ENCODE measurements around the gene RALGAPA2.

DNA sequence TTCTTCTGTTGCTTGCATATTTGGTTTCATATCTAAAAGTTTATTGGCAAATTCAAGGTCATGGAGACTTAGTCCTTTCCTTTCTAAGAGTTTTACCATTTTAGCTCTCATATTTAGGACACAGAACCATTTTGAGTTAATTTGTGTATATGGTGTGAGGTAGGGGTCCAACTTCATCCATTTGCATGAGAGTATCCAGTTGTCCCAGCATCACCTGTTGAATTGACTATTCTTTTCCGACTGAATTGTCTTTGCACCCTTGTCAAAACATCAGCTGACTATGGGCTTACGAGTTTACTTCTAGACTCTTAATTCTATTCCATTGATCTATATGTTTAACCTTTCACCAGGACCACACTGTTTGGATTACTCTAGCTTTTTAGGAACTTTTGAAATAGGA is 157.5 kb downstream of the RALGAPA2 start:
- TF ChIP-seq ZFX (IDR thresholded peaks at IDR 0.05), result no peak
- TF ChIP-seq, protein P1, sequence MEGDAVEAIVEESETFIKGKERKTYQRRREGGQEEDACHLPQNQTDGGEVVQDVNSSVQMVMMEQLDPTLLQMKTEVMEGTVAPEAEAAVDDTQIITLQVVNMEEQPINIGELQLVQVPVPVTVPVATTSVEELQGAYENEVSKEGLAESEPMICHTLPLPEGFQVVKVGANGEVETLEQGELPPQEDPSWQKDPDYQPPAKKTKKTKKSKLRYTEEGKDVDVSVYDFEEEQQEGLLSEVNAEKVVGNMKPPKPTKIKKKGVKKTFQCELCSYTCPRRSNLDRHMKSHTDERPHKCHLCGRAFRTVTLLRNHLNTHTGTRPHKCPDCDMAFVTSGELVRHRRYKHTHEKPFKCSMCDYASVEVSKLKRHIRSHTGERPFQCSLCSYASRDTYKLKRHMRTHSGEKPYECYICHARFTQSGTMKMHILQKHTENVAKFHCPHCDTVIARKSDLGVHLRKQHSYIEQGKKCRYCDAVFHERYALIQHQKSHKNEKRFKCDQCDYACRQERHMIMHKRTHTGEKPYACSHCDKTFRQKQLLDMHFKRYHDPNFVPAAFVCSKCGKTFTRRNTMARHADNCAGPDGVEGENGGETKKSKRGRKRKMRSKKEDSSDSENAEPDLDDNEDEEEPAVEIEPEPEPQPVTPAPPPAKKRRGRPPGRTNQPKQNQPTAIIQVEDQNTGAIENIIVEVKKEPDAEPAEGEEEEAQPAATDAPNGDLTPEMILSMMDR (IDR thresholded peaks at IDR 0.05 in 2 of 3, conservative IDR thresholded peaks at IDR 0.05 in 1 of 3; ENCODE audit: borderline replicate concordance in 1 of 3, insufficient read depth in 1 of 3, low read depth in 2 of 3, low read length in 2 of 3), result no peak
- TF ChIP-seq, protein P2, sequence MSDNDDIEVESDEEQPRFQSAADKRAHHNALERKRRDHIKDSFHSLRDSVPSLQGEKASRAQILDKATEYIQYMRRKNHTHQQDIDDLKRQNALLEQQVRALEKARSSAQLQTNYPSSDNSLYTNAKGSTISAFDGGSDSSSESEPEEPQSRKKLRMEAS (IDR thresholded peaks at IDR 0.05), result no peak
- no peak for TF ChIP-seq SIN3A (IDR thresholded peaks at IDR 0.05; ENCODE audit: low read depth)
- TF ChIP-seq CEBPB (IDR thresholded peaks at IDR 0.05; ENCODE audit: low read depth), result no peak
- no peak for TF ChIP-seq RAD21 (IDR thresholded peaks at IDR 0.05; ENCODE audit: low read depth)
- no peak for TF ChIP-seq EZH2 (IDR thresholded peaks at IDR 0.05)
- TF ChIP-seq FOSL1 (IDR thresholded peaks at IDR 0.05; ENCODE audit: low read depth), result no peak

Measured in HCT116 (cell line).